AG04449 (cell line): ENCODE data around the gene OR8D1.

ENCODE experiments used
- CTCF ChIA-PET: fragments of 350-600 bp; formaldehyde crosslinking; extraction: SDS; loops from one replicate; lab custom pipeline; 2021; ENCODE audit warnings: antibody characterized with exemption; lab: Yijun Ruan, JAX
- POLR2A ChIA-PET: fragments of 400-600, 350-600 bp; formaldehyde crosslinking; extraction: SDS; loops from one replicate; lab custom pipeline; 2020; ENCODE audit warnings: antibody characterized with exemption, inconsistent platforms; lab: Yijun Ruan, JAX
- DNase-seq: peaks from one replicate; pipeline ENCODE4 v3.0.0-alpha.2; 2010; ENCODE audit warnings: low read depth, low spot score
- H3K4me3 ChIP-seq: 2 replicates; pipeline ENCODE4 v1.5.1; 2011; ENCODE audit warnings: low read depth, mild to moderate bottlenecking, control low read depth, low read length
- CTCF ChIP-seq: IDR thresholded peaks from one replicate; pipeline ENCODE4 v1.5.1; 2011; ENCODE audit warnings: mild to moderate bottlenecking, moderate library complexity, low read length, control low read depth, inconsistent platforms; ENCODE audit not compliant: insufficient read depth; ENCODE audit errors: missing control alignments

The OR8D1 gene

DNA sequence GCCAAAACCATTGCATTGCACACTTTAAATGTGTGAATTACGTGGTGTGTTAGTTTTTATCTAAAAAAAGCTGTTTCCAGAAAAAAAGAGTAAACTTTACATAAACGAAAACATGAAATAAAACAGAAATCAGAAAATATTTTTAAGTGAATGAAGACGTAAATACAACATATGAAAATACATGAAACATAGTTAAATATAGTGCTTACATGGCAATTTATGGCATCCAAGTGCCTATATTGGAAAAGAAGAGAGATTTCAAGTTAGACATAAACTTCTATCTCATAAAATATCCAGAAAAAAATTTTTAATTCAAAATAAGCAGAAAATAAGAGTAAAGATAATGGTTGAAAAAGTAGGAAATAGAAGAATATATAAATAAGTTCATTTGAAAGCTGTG, 18.1 kb upstream of the OR8D1 start:
- POLR2A ChIA-PET: no interaction called here

DNA sequence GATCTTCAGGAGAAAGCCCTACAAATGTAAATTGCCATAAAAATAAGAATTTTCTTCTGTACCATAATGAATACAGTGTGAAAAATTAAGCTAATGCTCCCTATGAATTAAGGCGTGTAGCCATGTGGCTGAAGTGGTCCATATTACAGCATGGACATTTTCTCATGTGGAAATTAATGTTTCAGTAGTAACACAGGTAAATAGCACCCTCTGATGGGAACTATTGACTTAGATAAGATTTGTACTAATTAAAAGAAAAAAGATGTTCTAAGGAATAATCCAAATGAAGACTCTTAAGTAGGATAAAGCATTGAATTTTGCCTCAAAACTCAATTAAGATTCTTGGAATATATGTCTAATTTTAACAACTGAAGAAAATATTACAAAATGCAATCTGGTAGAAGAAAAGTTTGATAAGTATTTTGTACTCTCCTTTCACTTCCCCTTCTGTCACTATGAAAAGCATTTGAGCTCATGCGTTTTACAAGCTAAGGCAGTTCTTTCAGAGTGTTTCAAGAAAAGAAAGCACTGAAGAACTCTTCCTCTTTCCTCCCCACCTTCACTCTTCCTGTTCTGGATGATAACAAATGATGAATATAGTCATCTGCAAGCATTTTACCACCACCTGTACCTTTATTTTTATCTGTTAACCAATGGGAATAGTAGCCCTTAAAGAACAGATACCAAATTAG, 16.2 kb upstream of the OR8D1 start:
- H3K4me3 ChIP-seq: no peak overlapping the region
- TF ChIP-seq CTCF: no peak
- ChIA-PET POLR2A (no interaction called here), CTCF (interaction anchor here (1.5 to 1.8 kb wide), 2 partner anchors 258 to 260 kb away, joined by 7 to 8 read pairs; no protein-coding TSS in a partner anchor)
- no peak for DNase-seq

More for the DNA sequence above, 18.1 kb upstream of the OR8D1 start:
- DNase-seq: no peak
- CTCF ChIA-PET: interaction anchor here (1.0 to 1.8 kb wide), 2 partner anchors 260 to 262 kb away, joined by 4 to 7 read pairs; no protein-coding TSS in a partner anchor
- no peak for TF ChIP-seq CTCF
- H3K4me3 ChIP-seq: no peak overlapping the region

DNA sequence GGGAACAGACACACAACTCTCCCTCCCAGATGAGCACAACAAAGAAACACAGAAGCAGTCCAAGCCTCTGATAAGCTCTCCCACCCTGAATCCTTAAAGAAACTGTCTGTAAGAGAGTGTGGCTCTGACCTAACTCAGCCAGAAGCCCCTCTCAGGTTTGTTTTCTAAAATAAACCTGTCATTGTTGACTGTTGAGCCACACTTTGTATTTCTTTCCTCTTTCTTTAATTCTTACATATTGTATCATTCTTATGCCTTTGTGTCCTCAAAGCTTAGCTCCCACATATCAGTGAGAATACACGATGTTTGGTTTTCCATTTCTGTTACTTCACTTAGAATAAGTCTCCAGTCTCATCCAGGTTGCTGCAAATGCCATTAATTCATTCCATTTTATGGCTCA, 14.0 kb upstream of the OR8D1 start:
- POLR2A ChIA-PET: no interaction called here
- TF ChIP-seq CTCF: no peak
- CTCF ChIA-PET: no interaction called here
- no peak for DNase-seq
- H3K4me3 ChIP-seq: no peak overlapping the region

DNA sequence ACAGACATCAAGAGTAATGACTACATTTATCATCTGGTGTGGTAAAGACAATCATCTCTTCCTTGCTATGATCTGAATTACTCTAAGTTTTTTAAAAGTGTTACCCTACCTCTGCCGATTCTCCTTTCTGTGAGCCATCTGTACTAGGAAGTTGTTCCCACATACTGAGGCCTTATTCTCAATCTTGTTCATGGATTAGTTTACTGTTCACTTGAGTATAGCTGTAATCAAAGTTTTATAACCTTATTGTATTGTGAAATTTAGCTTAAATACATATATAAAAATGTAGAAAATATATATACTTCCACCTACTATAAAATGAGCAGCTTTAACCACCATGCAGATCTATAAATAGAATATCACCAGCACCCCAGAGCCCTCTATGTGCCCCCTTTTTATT, 8.6 kb upstream of the OR8D1 start:
- POLR2A ChIA-PET: no interaction called here
- no peak for TF ChIP-seq CTCF
- DNase-seq: no peak
- CTCF ChIA-PET: no interaction called here
- H3K4me3 ChIP-seq: no peak overlapping the region

DNA sequence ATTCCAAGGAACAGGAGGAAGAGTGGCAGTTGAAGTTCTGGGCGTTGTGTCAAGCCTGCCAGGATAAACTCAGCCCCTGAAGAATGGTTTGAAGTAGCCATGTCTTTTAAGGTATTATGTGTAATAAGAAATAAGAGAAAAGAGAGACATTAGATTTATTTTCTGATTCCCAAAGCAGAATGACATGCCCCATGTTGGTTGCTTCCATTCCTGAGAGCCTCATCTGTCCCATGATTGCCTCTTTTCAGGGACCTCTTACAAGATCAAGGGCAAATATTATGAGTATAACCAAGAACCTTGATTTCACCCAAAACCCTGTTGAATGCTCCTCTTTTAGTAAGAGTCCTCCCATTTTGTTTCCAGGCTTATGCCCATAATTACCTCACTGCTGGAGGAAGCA, 6.3 kb upstream of the OR8D1 start, which contains the start of gene OR8D2:
TSS of gene OR8D2 (minus strand) at position 101 of the 400 bp plus-strand sequence. CDS start at position 101, 0 bp downstream.
- no peak for DNase-seq
- TF ChIP-seq CTCF: no peak
- H3K4me3 ChIP-seq: no peak within 1 kb of the TSS
- ChIA-PET POLR2A (no interaction called here), CTCF (no interaction called here)

DNA sequence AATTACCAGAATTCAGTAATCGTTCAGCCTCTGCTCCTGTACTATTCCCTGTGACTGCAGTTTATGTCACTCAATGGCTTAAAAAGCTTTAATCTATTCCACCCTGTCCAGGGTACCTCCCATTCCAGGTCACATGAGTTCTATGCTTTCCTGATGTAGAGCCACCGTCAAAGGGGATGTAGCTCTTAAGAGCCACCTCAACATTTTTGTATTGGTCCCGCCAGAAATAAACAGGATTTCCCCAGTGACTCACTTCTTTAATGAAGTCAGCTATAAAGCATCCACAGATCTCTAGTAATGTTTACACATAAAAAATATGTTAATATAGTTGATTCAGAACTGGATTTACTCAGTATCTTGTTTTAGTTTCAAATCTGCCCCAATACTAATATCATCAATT, 1.3 kb upstream of the OR8D1 start:
- TF ChIP-seq CTCF: no peak
- ChIA-PET CTCF (no interaction called here), POLR2A (no interaction called here)
- no peak for DNase-seq
- H3K4me3 ChIP-seq: no peak overlapping the region
